Progenitor cell of endocrine pancreas (in vitro differentiated cells): ENCODE data around the gene TRAK2. TPM values are rescaled to one million over a fixed set of nuclear protein-coding genes. Genes with fewer than 3 reads are reported as not detected.
"Not testable (repeated sequence)": the region's sequence is repeated elsewhere in the genome, so short reads cannot be mapped to it uniquely, and the experiment has no call there.

Experiments used
- DNase-seq: peaks from one replicate; pipeline ENCODE4 v3.0.0; 2021; ENCODE audit warnings: low spot score; ENCODE audit not compliant: unreplicated experiment
- H3K27ac Mint-ChIP-seq: 2 replicates; pipeline ENCODE4 v1.8.0; 2021; ENCODE audit warnings: mild to moderate bottlenecking, moderate library complexity, mixed read lengths
- H3K27me3 Mint-ChIP-seq: 2 replicates; pipeline ENCODE4 v1.8.0; 2021; ENCODE audit warnings: mixed read lengths
- H3K36me3 Mint-ChIP-seq: 2 replicates; pipeline ENCODE4 v1.8.0; 2022; ENCODE audit warnings: mixed read lengths; ENCODE audit not compliant: insufficient read depth
- H3K4me1 Mint-ChIP-seq: 2 replicates; pipeline ENCODE4 v1.8.0; 2021; ENCODE audit warnings: low read depth, mixed read lengths
- H3K4me3 Mint-ChIP-seq: 2 replicates; pipeline ENCODE4 v1.8.0; 2021; ENCODE audit warnings: low read depth, mild to moderate bottlenecking, moderate library complexity, mixed read lengths
- H3K9me3 Mint-ChIP-seq: 2 replicates; pipeline ENCODE4 v1.8.0; 2021; ENCODE audit warnings: low read depth, mixed read lengths
- CTCF ChIP-seq: fragments of 200-600 bp; sonication (generic); IDR thresholded peaks from one replicate; pipeline ENCODE4 v1.5.0; 2021; ENCODE audit warnings: antibody characterized with exemption, mild to moderate bottlenecking; ENCODE audit not compliant: unreplicated experiment
- total RNA-seq: library from RNA; stranded (reverse); gene quantifications from 2 replicates; pipeline ENCODE4 v1.2.1, GENCODE V29; 2021

Gene TRAK2
- total RNA-seq, 1 donor from 2014 or later, result 18.2 TPM

GRCh38 chr2:201448061-201448460 is 3.2 kb downstream of the TRAK2 start:
- Mint-ChIP-seq H3K36me3 (peaks cover 1% of the 10 kb centered on the region), H3K9me3 (no peaks in the 10 kb centered on the region), H3K4me3 (no peak overlapping the region), H3K27me3 (no peaks in the 10 kb centered on the region), H3K27ac (no peak overlapping the region), H3K4me1 (peaks cover 42% of the 10 kb centered on the region)
- TF ChIP-seq CTCF, result no peak
- no peak for DNase-seq

GRCh38 chr2:201447086-201447485 is 4.2 kb downstream of the TRAK2 start:
- H3K36me3 Mint-ChIP-seq, result peaks cover 1% of the 10 kb centered on the region
- no peaks in the 10 kb centered on the region for H3K27me3 Mint-ChIP-seq
- no peak overlapping the region for H3K4me3 Mint-ChIP-seq
- no peak for DNase-seq
- no peaks in the 10 kb centered on the region for H3K9me3 Mint-ChIP-seq
- TF ChIP-seq CTCF, result no peak
- H3K27ac Mint-ChIP-seq, result no peak overlapping the region
- H3K4me1 Mint-ChIP-seq, result peaks cover 37% of the 10 kb centered on the region

- no peak for DNase-seq
- Mint-ChIP-seq H3K36me3 (peaks cover 1% of the 10 kb centered on the region), H3K4me3 (no peak overlapping the region), H3K9me3 (no peaks in the 10 kb centered on the region), H3K4me1 (peaks cover 40% of the 10 kb centered on the region), H3K27ac (peak overlapping the region; percentile 75), H3K27me3 (no peaks in the 10 kb centered on the region)
- TF ChIP-seq CTCF, result no peak
These were observed 6.4 kb downstream of the TRAK2 start for GRCh38 chr2:201444746-201445465.

GRCh38 chr2:201441409-201441808 is 9.8 kb downstream of the TRAK2 start:
- no peaks in the 10 kb centered on the region for H3K9me3 Mint-ChIP-seq
- H3K27ac Mint-ChIP-seq, result no peak overlapping the region
- no peaks in the 10 kb centered on the region for H3K27me3 Mint-ChIP-seq
- no peaks in the 10 kb centered on the region for H3K36me3 Mint-ChIP-seq
- DNase-seq, result no peak
- no peak for TF ChIP-seq CTCF
- no peak overlapping the region for H3K4me3 Mint-ChIP-seq
- peaks cover 46% of the 10 kb centered on the region for H3K4me1 Mint-ChIP-seq

GRCh38 chr2:201440182-201440581 is 11.1 kb downstream of the TRAK2 start:
- Mint-ChIP-seq H3K4me3 (peak overlapping the region; percentile 19), H3K4me1 (peaks cover 35% of the 10 kb centered on the region), H3K36me3 (no peaks in the 10 kb centered on the region), H3K9me3 (no peaks in the 10 kb centered on the region), H3K27ac (peak overlapping the region; percentile 79), H3K27me3 (no peaks in the 10 kb centered on the region)
- no peak for TF ChIP-seq CTCF
- DNase-seq, result no peak

- H3K4me3 Mint-ChIP-seq, DNase-seq, H3K9me3 Mint-ChIP-seq, H3K36me3 Mint-ChIP-seq, H3K27me3 Mint-ChIP-seq, H3K27ac Mint-ChIP-seq: not testable (repeated sequence)
- H3K4me1 Mint-ChIP-seq, result peaks cover 30% of the 10 kb centered on the region
These were observed 11.8 kb downstream of the TRAK2 start for GRCh38 chr2:201439336-201439922.
